ENCODE measurements around the gene ZNF319.
A peak's percentile ranks its signal among the peaks of the same experiment; 100 is the strongest.

Gene ZNF319

GRCh38 chr16:58020628-58021521, 20.4 kb upstream of the ZNF319 start:
- no peak overlapping the region for H3K4me3 ChIP-seq (replicated peaks; ENCODE audit: low read depth, low read length)
- DNase-seq (ENCODE audit: low read depth), result peak; percentile 59
- TF ChIP-seq CTCF (IDR thresholded peaks at IDR 0.05; ENCODE audit: low read length, missing control alignments), result peak; percentile 76

- no peak for TF ChIP-seq CTCF (IDR thresholded peaks at IDR 0.05; ENCODE audit: low read length, missing control alignments)
- no peak overlapping the region for H3K4me3 ChIP-seq (replicated peaks; ENCODE audit: low read depth, low read length)
- DNase-seq (ENCODE audit: low read depth), result no peak
Measured at GRCh38 chr16:58019866-58020538, 19.5 kb upstream of the ZNF319 start.

DNA sequence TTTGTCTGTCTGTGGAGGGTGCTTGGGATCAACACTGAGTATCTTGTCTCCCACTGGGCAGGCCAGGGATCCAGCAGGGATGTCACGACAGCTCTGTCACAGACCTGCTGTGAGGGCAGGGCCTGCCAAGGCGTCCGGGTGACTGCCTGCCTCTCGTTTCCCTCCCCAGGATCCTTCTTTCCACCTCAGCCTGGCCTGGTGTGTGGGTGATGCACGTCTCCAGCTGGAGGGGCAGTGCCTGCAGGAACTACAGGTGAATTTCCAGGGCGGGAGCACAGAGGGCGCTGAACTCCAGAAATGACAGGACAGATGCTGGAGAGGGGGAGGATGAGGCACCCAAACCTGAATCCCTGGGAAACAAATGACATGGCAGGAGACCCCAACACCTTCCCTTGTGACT, 18.3 kb upstream of the ZNF319 start:
- no peak for DNase-seq (ENCODE audit: low read depth)
- no peak for TF ChIP-seq CTCF (IDR thresholded peaks at IDR 0.05; ENCODE audit: low read length, missing control alignments)
- H3K4me3 ChIP-seq (replicated peaks; ENCODE audit: low read depth, low read length), result no peak overlapping the region

DNA sequence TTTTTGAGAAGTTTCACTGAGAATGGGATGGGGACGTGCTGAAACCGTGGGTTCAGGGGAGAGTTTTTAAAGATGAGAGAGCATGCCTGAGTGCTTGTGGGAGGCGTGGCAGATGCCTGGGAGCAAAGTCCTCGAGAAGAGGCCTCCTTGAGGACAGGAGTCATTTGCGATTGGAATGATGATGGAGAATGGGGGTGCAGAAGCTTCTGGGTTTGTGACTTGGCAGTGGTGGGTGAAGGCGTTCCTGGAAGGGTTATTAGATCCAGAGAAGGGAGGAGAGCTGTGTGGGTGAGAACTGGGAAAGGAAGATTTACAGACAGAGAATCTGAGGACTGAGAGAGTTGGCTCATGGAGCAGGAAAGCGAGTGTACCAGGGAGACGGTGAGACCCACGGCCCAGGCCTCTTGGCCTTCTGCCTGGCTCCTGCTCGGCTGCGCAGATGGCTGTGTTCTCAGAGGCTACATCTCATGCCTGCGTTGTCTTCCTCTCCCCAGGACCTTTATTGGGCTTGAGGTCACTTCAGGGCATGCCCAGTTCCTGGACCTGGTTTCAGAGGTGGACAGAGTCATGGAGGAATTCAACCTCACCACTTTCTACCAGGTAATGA, 16.5 kb upstream of the ZNF319 start:
- H3K4me3 ChIP-seq (replicated peaks; ENCODE audit: low read depth, low read length), result no peak overlapping the region
- TF ChIP-seq CTCF (IDR thresholded peaks at IDR 0.05; ENCODE audit: low read length, missing control alignments), result no peak
- no peak for DNase-seq (ENCODE audit: low read depth)

- TF ChIP-seq CTCF (IDR thresholded peaks at IDR 0.05; ENCODE audit: low read length, missing control alignments), result no peak
- no peak for DNase-seq (ENCODE audit: low read depth)
- no peak overlapping the region for H3K4me3 ChIP-seq (replicated peaks; ENCODE audit: low read depth, low read length)
Measured at GRCh38 chr16:58013201-58013956, 12.9 kb upstream of the ZNF319 start.

GRCh38 chr16:58012481-58012880, 12.0 kb upstream of the ZNF319 start:
- DNase-seq (ENCODE audit: low read depth), result no peak
- H3K4me3 ChIP-seq (replicated peaks; ENCODE audit: low read depth, low read length), result no peak overlapping the region
- TF ChIP-seq CTCF (IDR thresholded peaks at IDR 0.05; ENCODE audit: low read length, missing control alignments), result no peak
